GM11168 (cell line): Measurements from ENCODE around the gene SPINT1.

Experiments
- in situ Hi-C: fragments of 300-500 bp; cut with MboI; formaldehyde crosslinking; loops from one replicate; pipeline ENCODE4 v1.12.0; 2022; ENCODE audit warnings: low sequenced_read_pairs; ENCODE audit not compliant: unreplicated experiment

SPINT1 gene

GRCh38 chr15:40843885-40844695 is at the start of gene SPINT1:
TSS of gene SPINT1 (plus strand) at chr15:40844048. CDS start at chr15:40844555, 507 bp downstream.
- in situ Hi-C loops, result no loop called here

- in situ Hi-C loops, result no loop called here
These were observed 47.8 kb upstream of the SPINT1 start for GRCh38 chr15:40796041-40796440.

GRCh38 chr15:40796512-40796911 is 47.3 kb upstream of the SPINT1 start:
- in situ Hi-C loops, result no loop called here

- in situ Hi-C loops, result no loop called here
These were observed 44.3 kb upstream of the SPINT1 start for GRCh38 chr15:40799523-40799922.

GRCh38 chr15:40803076-40803475 is 40.8 kb upstream of the SPINT1 start:
- in situ Hi-C loops, result no loop called here

- in situ Hi-C loops, result no loop called here
These were observed 40.2 kb upstream of the SPINT1 start for GRCh38 chr15:40803688-40804087.

GRCh38 chr15:40806672-40807027 is 37.2 kb upstream of the SPINT1 start:
- in situ Hi-C loops, result no loop called here

- in situ Hi-C loops, result no loop called here
These were observed 36.6 kb upstream of the SPINT1 start, which contains the start of the genes DNAJC17 and ZFYVE19 for GRCh38 chr15:40807028-40807887. TSS of gene DNAJC17 (minus strand) at chr15:40807473. CDS start at chr15:40807446, 27 bp downstream. TSS of gene ZFYVE19 (plus strand) at chr15:40807089. CDS start at chr15:40807590, 501 bp downstream.

GRCh38 chr15:40807888-40808461 is 35.9 kb upstream of the SPINT1 start:
- in situ Hi-C loops, result no loop called here

- in situ Hi-C loops, result no loop called here
These were observed 34.9 kb upstream of the SPINT1 start for GRCh38 chr15:40808861-40809450.

- in situ Hi-C loops, result no loop called here
These were observed 31.0 kb upstream of the SPINT1 start for GRCh38 chr15:40812721-40813425.

GRCh38 chr15:40815042-40815698 is 28.7 kb upstream of the SPINT1 start:
- in situ Hi-C loops, result no loop called here

GRCh38 chr15:40819048-40819447 is 24.8 kb upstream of the SPINT1 start:
- in situ Hi-C loops, result no loop called here

- in situ Hi-C loops, result no loop called here
These were observed 22.7 kb upstream of the SPINT1 start for GRCh38 chr15:40821195-40821594.

- in situ Hi-C loops, result no loop called here
These were observed 20.1 kb upstream of the SPINT1 start for GRCh38 chr15:40823572-40824343.

GRCh38 chr15:40825661-40826422 is 18.0 kb upstream of the SPINT1 start:
- in situ Hi-C loops, result no loop called here

- in situ Hi-C loops, result no loop called here
These were observed 17.3 kb upstream of the SPINT1 start for GRCh38 chr15:40826423-40827075.
